Duodenal mucosa (tissue), 2 donors: ENCODE results near the gene PTPRN2.

Source experiments
- H3K27ac ChIP-seq: one replicate; pipeline ENCODE4 v1.7.0; 2013; ENCODE audit warnings: low read depth, low read length
- H3K27me3 ChIP-seq, 2 donors: one replicate each; pipeline ENCODE4 v1.7.0; 2013; ENCODE audit warnings: low read length in 2 of 2, control low read depth in 1 of 2; ENCODE audit not compliant: insufficient read depth in 2 of 2, control insufficient read depth in 1 of 2
- H3K36me3 ChIP-seq, 2 donors: one replicate each; pipeline ENCODE4 v1.7.0; 2013; ENCODE audit warnings: low read length in 2 of 2, control low read depth in 1 of 2; ENCODE audit not compliant: insufficient read depth in 2 of 2, control insufficient read depth in 1 of 2
- H3K4me1 ChIP-seq, 2 donors: one replicate each; pipeline ENCODE4 v1.7.0; 2013; ENCODE audit warnings: low read length in 2 of 2, control low read depth in 1 of 2; ENCODE audit not compliant: insufficient read depth in 2 of 2, control insufficient read depth in 1 of 2
- H3K4me3 ChIP-seq, 2 donors: one replicate each; pipeline ENCODE4 v1.7.0; 2013; ENCODE audit warnings: low read length in 2 of 2, low read depth in 1 of 2
- H3K9ac ChIP-seq, 2 donors: one replicate each; pipeline ENCODE4 v1.7.0; 2013; ENCODE audit warnings: low read length in 2 of 2, low read depth in 1 of 2
- H3K9me3 ChIP-seq, 2 donors: one replicate each; pipeline ENCODE4 v1.7.0; 2013; ENCODE audit warnings: low read length in 2 of 2, control low read depth in 1 of 2; ENCODE audit not compliant: control insufficient read depth in 1 of 2

Gene PTPRN2

DNA sequence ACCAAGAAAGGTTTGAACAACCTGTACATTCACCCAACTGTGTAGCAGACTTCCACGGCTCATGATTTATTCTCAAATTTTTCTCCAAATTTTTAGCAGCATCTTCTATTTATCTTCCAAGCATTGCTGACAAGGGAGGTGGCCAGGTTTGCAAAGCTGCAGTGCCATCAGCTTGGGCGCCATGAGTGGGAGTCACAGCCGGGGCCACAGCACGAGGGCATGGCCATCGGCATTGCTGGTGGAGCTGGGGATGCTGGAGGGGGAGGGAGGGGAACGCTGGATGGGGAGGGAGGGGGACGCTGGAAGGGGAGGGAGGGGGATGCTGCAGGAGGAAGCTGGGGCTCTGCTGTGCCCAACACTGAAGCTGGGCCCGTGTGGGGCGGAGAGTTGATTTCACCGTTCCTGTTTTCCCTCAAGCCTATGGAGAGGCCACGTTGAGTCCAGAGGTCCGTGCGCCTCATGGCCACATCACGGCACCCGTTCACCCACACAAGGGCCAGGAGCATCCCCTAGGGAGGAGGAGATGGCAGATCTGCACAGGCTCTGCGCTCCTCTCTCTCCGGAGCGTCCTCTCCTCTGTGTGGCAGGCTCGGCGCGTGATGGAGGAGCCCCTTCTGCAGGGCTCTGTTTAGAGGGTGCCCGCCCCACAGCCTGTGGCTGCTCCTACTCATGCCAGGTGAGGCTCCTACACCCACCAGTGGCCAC lies 730.6 kb downstream of the PTPRN2 start:
- peaks cover 0 to 7% of the 10 kb centered on the region in 2 donors for H3K4me1 ChIP-seq
- H3K9me3 ChIP-seq: no peaks in the 10 kb centered on the region
- no peaks in the 10 kb centered on the region for H3K27me3 ChIP-seq
- H3K27ac ChIP-seq: no peak overlapping the region
- H3K9ac ChIP-seq: no peak overlapping the region
- H3K4me3 ChIP-seq: no peak overlapping the region
- H3K36me3 ChIP-seq: no peaks in the 10 kb centered on the region

GRCh38 chr7:157855452-157856213 lies 732.0 kb downstream of the PTPRN2 start:
- H3K4me1 ChIP-seq: peaks cover 0 to 11% of the 10 kb centered on the region in 2 donors
- peak overlapping the region in 1 of 2 donors; percentile 8 for H3K4me3 ChIP-seq
- no peak overlapping the region for H3K27ac ChIP-seq
- no peaks in the 10 kb centered on the region for H3K36me3 ChIP-seq
- no peaks in the 10 kb centered on the region for H3K27me3 ChIP-seq
- H3K9ac ChIP-seq: no peak overlapping the region
- no peaks in the 10 kb centered on the region for H3K9me3 ChIP-seq

DNA sequence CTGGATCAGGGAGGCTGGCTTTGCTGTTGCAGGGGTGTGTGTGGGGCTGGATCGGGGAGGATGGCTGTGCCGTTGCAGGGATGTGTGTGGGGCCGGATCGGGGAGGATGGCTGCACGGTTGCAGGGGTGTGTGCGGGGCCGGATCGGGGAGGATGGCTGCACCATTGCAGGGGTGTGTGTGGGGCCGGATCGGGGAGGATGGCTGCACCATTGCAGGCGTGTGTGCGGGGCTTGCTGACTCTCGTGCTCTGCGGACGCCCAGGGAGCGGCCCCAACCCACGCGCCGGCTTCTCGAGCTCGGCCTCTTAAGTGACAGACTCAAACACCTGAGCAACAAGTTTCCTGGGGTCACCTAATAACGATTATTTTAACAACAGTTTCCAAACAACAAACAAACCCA lies 732.6 kb downstream of the PTPRN2 start:
- Histone ChIP-seq H3K27me3 (no peaks in the 10 kb centered on the region), H3K4me1 (peaks cover 0 to 11% of the 10 kb centered on the region in 2 donors), H3K36me3 (no peaks in the 10 kb centered on the region), H3K4me3 (peak overlapping the region; percentile 8 to 50), H3K9me3 (no peaks in the 10 kb centered on the region), H3K9ac (no peak overlapping the region), H3K27ac (no peak overlapping the region)

DNA sequence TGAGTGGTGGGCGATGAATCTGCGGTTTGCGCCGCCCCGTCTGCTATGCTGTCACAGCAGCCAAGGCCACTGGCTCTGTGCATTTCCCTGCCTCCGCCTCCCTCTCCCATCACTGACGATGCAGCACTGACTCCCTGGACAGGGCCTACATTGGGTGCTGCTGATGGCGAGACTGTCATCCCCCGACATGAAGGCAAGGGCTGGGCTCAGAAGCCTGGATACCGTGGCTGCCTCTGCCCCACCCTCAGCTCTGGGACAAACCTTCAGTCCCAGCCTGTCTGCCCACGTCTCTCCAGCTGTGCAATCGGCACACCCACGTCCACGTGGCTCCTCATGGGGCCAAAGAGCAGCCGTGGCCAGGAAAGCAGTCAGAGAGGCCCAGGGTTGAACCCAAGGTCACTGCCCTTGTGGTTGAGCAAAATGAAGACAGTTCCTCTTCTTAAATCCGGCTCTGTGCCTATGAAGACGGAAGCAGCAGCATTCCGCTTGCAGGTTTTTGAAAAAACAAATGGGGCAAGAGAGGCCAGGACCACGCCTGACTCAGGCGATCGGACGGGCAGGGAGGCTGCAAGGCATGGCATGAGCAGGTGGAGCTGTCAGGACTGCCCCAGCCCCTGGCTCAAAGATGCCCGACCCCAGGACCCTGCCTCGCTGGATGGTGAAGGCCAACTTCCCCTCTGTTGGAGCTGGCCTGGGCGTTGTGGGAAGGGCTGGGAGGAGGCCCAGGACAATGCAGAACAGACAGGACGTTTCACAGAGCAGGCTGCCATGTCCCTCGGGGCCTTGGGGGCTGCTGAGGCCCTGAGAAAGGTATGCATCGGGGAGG lies 733.3 kb downstream of the PTPRN2 start:
- no peaks in the 10 kb centered on the region for H3K27me3 ChIP-seq
- H3K9me3 ChIP-seq: no peaks in the 10 kb centered on the region
- H3K27ac ChIP-seq: peak overlapping the region; percentile 6
- peaks cover 0 to 11% of the 10 kb centered on the region in 2 donors for H3K4me1 ChIP-seq
- no peak overlapping the region for H3K9ac ChIP-seq
- no peaks in the 10 kb centered on the region for H3K36me3 ChIP-seq
- H3K4me3 ChIP-seq: peak overlapping the region; percentile 29 to 50

GRCh38 chr7:157853789-157854065 lies 733.9 kb downstream of the PTPRN2 start:
- H3K4me3 ChIP-seq: no peak overlapping the region
- peak overlapping the region; percentile 6 for H3K27ac ChIP-seq
- H3K9me3 ChIP-seq: no peaks in the 10 kb centered on the region
- peaks cover 0 to 11% of the 10 kb centered on the region in 2 donors for H3K4me1 ChIP-seq
- H3K36me3 ChIP-seq: no peaks in the 10 kb centered on the region
- H3K27me3 ChIP-seq: no peaks in the 10 kb centered on the region
- no peak overlapping the region for H3K9ac ChIP-seq

DNA sequence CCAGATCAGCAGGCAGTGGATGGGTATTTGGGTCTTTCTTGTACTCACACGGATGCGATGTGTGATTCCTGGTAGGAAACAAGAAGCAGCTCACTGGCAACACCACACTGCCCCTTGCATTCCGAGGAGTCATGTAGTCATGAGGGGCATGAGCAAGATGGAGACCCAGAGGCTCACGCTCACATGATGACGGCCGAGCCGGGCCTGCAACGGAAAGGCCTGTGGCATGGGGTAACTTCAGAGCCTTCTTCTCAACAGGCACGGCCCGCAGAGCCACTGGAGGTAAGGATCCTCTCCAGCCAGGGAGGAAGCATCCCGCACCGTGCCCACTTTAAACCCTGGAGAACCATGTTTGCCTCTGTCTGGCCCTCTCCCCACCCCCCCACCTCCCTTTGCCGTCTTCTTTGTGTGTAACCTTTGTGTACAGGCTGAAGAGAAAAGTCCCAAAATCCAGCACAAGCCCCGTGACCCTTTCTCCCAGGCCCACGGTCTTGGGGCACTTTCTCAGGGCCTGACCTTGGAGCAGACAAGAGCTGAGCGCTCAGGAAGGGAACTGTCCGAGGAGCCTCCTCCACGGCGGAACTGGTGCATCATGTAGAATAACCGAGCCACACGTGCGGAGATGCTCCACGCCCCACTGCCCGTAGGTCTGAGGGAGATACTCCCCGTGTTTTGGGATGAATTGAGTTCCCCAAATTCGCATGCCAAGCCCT lies 734.4 kb downstream of the PTPRN2 start:
- Histone ChIP-seq H3K27ac (no peak overlapping the region), H3K4me1 (peaks cover 0 to 11% of the 10 kb centered on the region in 2 donors), H3K4me3 (no peak overlapping the region), H3K9ac (no peak overlapping the region), H3K9me3 (no peaks in the 10 kb centered on the region), H3K36me3 (no peaks in the 10 kb centered on the region), H3K27me3 (no peaks in the 10 kb centered on the region)

GRCh38 chr7:157851501-157852067 lies 736.0 kb downstream of the PTPRN2 start:
- H3K27ac ChIP-seq: no peak overlapping the region
- H3K9ac ChIP-seq: no peak overlapping the region
- H3K27me3 ChIP-seq: no peaks in the 10 kb centered on the region
- H3K4me1 ChIP-seq: peaks cover 0 to 11% of the 10 kb centered on the region in 2 donors
- H3K4me3 ChIP-seq: peak overlapping the region; percentile 24 to 45
- no peaks in the 10 kb centered on the region for H3K9me3 ChIP-seq
- H3K36me3 ChIP-seq: no peaks in the 10 kb centered on the region

GRCh38 chr7:157850481-157851444 lies 736.9 kb downstream of the PTPRN2 start:
- no peak overlapping the region for H3K27ac ChIP-seq
- peaks cover 0 to 11% of the 10 kb centered on the region in 2 donors for H3K4me1 ChIP-seq
- no peak overlapping the region for H3K9ac ChIP-seq
- H3K4me3 ChIP-seq: peak overlapping the region; percentile 24 to 45
- no peaks in the 10 kb centered on the region for H3K9me3 ChIP-seq
- H3K27me3 ChIP-seq: no peaks in the 10 kb centered on the region
- no peaks in the 10 kb centered on the region for H3K36me3 ChIP-seq

DNA sequence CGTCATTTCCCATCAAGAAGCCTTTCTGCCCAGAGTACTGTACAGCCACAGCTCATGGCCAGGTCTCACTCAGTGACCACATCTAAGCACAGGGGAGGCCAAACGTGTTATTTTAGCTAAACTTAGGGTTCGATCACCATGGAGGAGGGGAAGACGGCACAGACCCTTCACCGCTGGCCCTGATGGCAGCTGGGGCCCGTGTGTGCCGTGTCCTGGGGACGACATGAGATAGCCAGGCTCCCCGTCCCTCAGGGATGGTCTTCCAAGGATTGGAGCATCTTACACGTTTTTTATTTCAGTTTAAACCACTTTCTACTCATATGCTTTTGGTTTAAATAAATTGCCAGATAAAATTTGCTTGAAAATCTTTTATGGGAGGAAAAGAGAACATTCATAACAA lies 737.9 kb downstream of the PTPRN2 start:
- Histone ChIP-seq H3K4me3 (no peak overlapping the region), H3K27me3 (no peaks in the 10 kb centered on the region), H3K9me3 (no peaks in the 10 kb centered on the region), H3K36me3 (no peaks in the 10 kb centered on the region), H3K27ac (no peak overlapping the region), H3K4me1 (peaks cover 0 to 11% of the 10 kb centered on the region in 2 donors), H3K9ac (no peak overlapping the region)
